Colon (tissue), 2 donors: ENCODE results near the gene SLC25A23.
"Not testable (repeated sequence)": the region's sequence is repeated elsewhere in the genome, so short reads cannot be mapped to it uniquely, and the experiment has no call there.

Source experiments
- FAIRE-seq: peaks from 2 replicates; lab custom pipeline; 2012; peaks lifted over from hg19 to GRCh38; lab: Jason Lieb, UNC
- donor health status: control.
- donor health status: control.

SLC25A23 gene

DNA sequence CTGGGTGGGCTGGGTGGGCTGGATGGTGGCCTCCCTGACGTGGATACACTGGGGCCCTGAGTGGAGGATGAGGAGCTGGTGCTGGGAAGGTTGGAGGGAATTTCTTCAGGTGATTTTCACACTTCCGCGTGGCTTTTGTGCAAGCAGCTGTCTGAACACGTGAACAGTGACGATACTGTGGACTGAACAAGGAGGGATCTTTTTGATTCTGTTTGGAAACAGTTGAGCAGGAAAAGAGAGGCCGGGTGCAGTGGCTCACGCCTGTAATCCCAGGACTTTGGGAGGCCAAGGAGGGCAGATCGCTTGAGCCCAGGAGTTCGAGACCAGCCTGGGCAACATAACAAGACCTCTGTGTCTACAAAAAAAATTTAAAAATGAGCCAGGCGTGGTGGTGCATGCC, 57.5 kb downstream of the SLC25A23 start:
- no peak for FAIRE-seq

DNA sequence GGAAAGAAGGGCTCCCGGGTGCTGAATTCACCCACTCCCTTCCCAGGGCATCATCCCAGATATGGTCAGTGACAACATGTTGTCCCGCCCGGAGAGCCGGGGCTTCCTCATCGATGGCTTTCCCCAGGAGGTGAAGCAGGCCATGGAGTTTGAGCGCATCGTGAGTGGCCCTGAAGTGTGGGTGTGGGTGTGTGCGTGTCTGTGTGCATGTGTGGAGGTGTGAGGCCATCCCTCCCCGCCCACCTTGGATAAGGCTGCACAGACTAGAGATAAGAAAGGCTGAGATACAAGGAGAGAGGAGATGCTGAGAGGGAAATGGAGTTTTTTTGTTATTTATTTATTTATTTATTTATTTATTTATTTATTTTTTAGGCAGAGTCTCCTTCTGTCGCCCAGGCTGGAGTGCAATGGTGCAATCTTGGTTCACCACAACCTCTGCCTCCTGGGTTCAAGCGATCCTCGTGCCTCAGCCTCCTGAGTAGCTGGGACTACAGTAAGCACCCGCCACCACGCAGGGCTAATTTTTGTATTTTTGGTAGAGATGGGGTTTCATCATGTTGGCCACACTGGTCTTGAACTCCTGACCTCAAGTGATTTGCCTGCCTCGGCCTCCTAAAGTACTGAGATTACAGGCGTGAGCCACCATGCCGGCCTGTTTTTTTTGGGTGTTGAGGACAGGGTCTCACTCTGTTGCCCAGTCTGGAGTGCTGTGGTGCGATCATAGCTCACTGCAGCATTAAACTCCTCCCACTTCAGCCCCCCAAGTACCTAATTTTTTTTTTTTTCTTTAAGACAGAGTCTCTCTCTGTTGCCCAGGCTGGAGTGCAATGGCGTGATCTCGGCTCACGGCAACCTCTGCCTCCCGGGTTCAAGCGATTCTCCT, 59.3 kb downstream of the SLC25A23 start:
- not testable (repeated sequence) for FAIRE-seq

DNA sequence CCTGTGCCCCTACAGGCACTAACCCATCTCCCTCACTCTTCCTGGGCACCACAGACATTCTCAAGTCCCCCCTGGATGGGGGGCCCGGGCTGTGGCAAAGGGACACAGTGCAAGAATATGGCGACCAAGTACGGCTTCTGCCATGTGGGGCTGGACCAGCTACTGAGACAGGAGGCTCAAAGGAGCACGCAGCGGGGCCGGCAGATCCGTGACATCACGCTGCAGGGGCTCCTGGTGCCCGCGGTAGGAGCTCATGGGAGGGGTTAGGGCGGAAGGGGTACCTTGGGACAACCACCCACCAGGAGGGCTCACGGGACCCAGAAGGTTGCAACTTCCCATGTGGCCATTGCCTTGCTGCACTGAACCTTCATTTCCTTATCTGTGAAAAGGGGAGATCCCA, 63.3 kb downstream of the SLC25A23 start:
- no peak for FAIRE-seq

GRCh38 chr19:6394831-6395230, 64.8 kb downstream of the SLC25A23 start:
- no peak for FAIRE-seq

GRCh38 chr19:6393983-6394412, 65.6 kb downstream of the SLC25A23 start:
- FAIRE-seq, result no peak

- no peak for FAIRE-seq
Observed at GRCh38 chr19:6393074-6393982, 66.3 kb downstream of the SLC25A23 start, which contains the start of gene GTF2F1. TSS of gene GTF2F1 (minus strand) at chr19:6393164. CDS start at chr19:6392995, 169 bp downstream.

GRCh38 chr19:6392221-6393073, 67.1 kb downstream of the SLC25A23 start:
- no peak for FAIRE-seq
